Stimulated activated CD8-positive, alpha-beta memory T cell treated with anti-CD3 and anti-CD28 coated beads, Interleukin-12 subunit alpha, Interleukin-12 subunit beta, amount 100 ng/mL, for 1 hour (primary cell): ENCODE results near the gene TSSK1B.
"Not testable (repeated sequence)": the region's sequence is repeated elsewhere in the genome, so short reads cannot be mapped to it uniquely, and the experiment has no call there.

Experiments
- DNase-seq: peaks from one replicate; pipeline ENCODE4 v3.0.0-alpha.2; 2020; ENCODE audit warnings: low read depth

Gene TSSK1B

GRCh38 chr5:113434889-113435288 is at the start of gene TSSK1B:
Gene TSSK1B, minus strand, starts transcription at chr5:113434989. Its CDS starts 150 bp downstream, at chr5:113434839.
- DNase-seq: no peak

- DNase-seq: no peak
Observed at GRCh38 chr5:113480243-113480642, 45.5 kb upstream of the TSSK1B start.

- no peak for DNase-seq
Observed at GRCh38 chr5:113478691-113479090, 43.9 kb upstream of the TSSK1B start.

- DNase-seq: no peak
Observed at GRCh38 chr5:113474100-113474728, 39.4 kb upstream of the TSSK1B start.

GRCh38 chr5:113463032-113463431 is 28.2 kb upstream of the TSSK1B start:
- DNase-seq: no peak

GRCh38 chr5:113457106-113457505 is 22.3 kb upstream of the TSSK1B start:
- DNase-seq: not testable (repeated sequence)

- DNase-seq: no peak
Observed at GRCh38 chr5:113452941-113453340, 18.2 kb upstream of the TSSK1B start.

GRCh38 chr5:113451797-113452196 is 17.0 kb upstream of the TSSK1B start:
- DNase-seq: no peak

GRCh38 chr5:113450929-113451328 is 16.1 kb upstream of the TSSK1B start:
- DNase-seq: no peak

- no peak for DNase-seq
Observed at GRCh38 chr5:113450462-113450861, 15.7 kb upstream of the TSSK1B start.

- no peak for DNase-seq
Observed at GRCh38 chr5:113448252-113448651, 13.5 kb upstream of the TSSK1B start.

GRCh38 chr5:113447498-113448050 is 12.8 kb upstream of the TSSK1B start:
- DNase-seq: no peak

- no peak for DNase-seq
Observed at GRCh38 chr5:113446358-113446927, 11.7 kb upstream of the TSSK1B start.

- DNase-seq: no peak
Observed at GRCh38 chr5:113437111-113437510, 2.3 kb upstream of the TSSK1B start.

- DNase-seq: no peak
Observed at GRCh38 chr5:113435575-113435974, 786 bp upstream of the TSSK1B start.

GRCh38 chr5:113433862-113434612 is 752 bp downstream of the TSSK1B start:
- DNase-seq: no peak

- no peak for DNase-seq
Observed at GRCh38 chr5:113433071-113433470, 1.7 kb downstream of the TSSK1B start.

- DNase-seq: no peak
Observed at GRCh38 chr5:113427871-113428574, 6.8 kb downstream of the TSSK1B start.

GRCh38 chr5:113425909-113426308 is 8.9 kb downstream of the TSSK1B start:
- DNase-seq: no peak

GRCh38 chr5:113421693-113422092 is 13.1 kb downstream of the TSSK1B start:
- DNase-seq: no peak

- DNase-seq: no peak
Observed at GRCh38 chr5:113405530-113405929, 29.3 kb downstream of the TSSK1B start.

GRCh38 chr5:113404269-113404668 is 30.5 kb downstream of the TSSK1B start:
- no peak for DNase-seq
